OCI-LY3 (cell line): ENCODE results near the gene FDXR.
A peak's percentile ranks its signal among the peaks of the same experiment; 100 is the strongest.

Source experiments
- H2AFZ ChIP-seq: fragments of 200-600, 300-600 bp; shearing (Covaris generic); 2 replicates; pipeline ENCODE4 v1.6.0; 2014; ENCODE audit warnings: antibody characterized with exemption, low read depth, low read length
- H3K27ac ChIP-seq: fragments of 200-600, 300-600 bp; sonication (generic); 2 replicates; pipeline ENCODE4 v1.5.1; 2014; ENCODE audit warnings: mild to moderate bottlenecking, low read length, moderate library complexity, mixed read lengths
- H3K27me3 ChIP-seq: fragments of 200-600, 300-600 bp; sonication (generic); 2 replicates; pipeline ENCODE4 v1.6.1; 2014; ENCODE audit warnings: low read depth, low read length, mixed read lengths
- H3K36me3 ChIP-seq: fragments of 200-600, 300-600 bp; sonication (generic); replicated peaks from 2 replicates; pipeline ENCODE3; 2014; ENCODE audit warnings: low read depth, low read length, mixed read lengths
- H3K4me1 ChIP-seq: fragments of 300-600, 200-600 bp; sonication (generic); 2 replicates; pipeline ENCODE4 v1.6.1; 2014; ENCODE audit warnings: low read length, mixed read lengths
- H3K4me2 ChIP-seq: fragments of 200-600, 300-600 bp; sonication (generic); 2 replicates; pipeline ENCODE4 v1.6.1; 2014; ENCODE audit warnings: low read length, mixed read lengths
- H3K4me3 ChIP-seq: fragments of 300-600, 200-600 bp; sonication (generic); 2 replicates; pipeline ENCODE4 v1.5.1; 2014; ENCODE audit warnings: antibody characterized with exemption, mild to moderate bottlenecking, low read length, moderate library complexity
- H3K79me2 ChIP-seq: fragments of 300-600, 200-600 bp; shearing (Covaris generic); 2 replicates; pipeline ENCODE4 v1.6.1; 2014; ENCODE audit warnings: mild to moderate bottlenecking, low read length, mixed read lengths
- H3K9ac ChIP-seq: fragments of 300-600, 200-600 bp; shearing (Covaris generic); 2 replicates; pipeline ENCODE4 v1.6.0; 2014; ENCODE audit warnings: mild to moderate bottlenecking, low read length, moderate library complexity
- H3K9me3 ChIP-seq: fragments of 200-600, 300-600 bp; shearing (Covaris generic); 2 replicates; pipeline ENCODE4 v1.6.1; 2014; ENCODE audit warnings: low read length, mixed read lengths; ENCODE audit not compliant: insufficient read depth
- H4K20me1 ChIP-seq: fragments of 200-600, 300-600 bp; sonication (generic); 2 replicates; pipeline ENCODE4 v1.6.1; 2016; ENCODE audit warnings: low read length, mixed read lengths; ENCODE audit not compliant: insufficient read depth
- EZH2phosphoT487 ChIP-seq: fragments of 200-600 bp; shearing (Covaris generic); IDR thresholded peaks from 2 replicates; pipeline ENCODE4 v1.6.1; 2018; ENCODE audit warnings: antibody characterized with exemption, mixed run types, low read depth
- TF ChIP-seq, protein P1 (sequence below): fragments of 200-600, 300-600 bp; sonication (generic); IDR thresholded peaks from 2 replicates; pipeline ENCODE4 v1.5.1; 2014; ENCODE audit warnings: antibody characterized with exemption, low read length, low read depth

FDXR gene

DNA sequence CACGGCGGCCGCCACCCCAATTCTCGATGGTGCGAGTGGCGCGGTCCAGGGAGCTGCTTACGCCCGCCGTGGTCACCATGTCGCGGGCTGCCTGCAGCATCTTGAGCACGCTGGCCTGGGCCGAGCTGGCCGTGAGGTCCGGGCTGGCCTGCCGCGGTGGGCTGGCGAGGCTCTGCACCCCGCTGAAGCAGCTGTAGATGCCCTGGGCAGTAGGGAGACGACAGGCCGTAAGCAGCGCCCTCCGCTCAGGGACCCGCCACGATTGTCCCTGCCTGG is 29.5 kb downstream of the FDXR start:
- Histone ChIP-seq H3K4me2 (no peak overlapping the region), H4K20me1 (no peaks in the 10 kb centered on the region), H3K9ac (no peak overlapping the region), H3K27me3 (no peaks in the 10 kb centered on the region), H3K27ac (no peak overlapping the region), H3K36me3 (no peaks in the 10 kb centered on the region), H3K4me3 (no peak overlapping the region), H3K79me2 (no peaks in the 10 kb centered on the region), H2AFZ (no peak overlapping the region), H3K4me1 (peaks cover 10% of the 10 kb centered on the region), H3K9me3 (no peaks in the 10 kb centered on the region)
- TF ChIP-seq, protein P1, sequence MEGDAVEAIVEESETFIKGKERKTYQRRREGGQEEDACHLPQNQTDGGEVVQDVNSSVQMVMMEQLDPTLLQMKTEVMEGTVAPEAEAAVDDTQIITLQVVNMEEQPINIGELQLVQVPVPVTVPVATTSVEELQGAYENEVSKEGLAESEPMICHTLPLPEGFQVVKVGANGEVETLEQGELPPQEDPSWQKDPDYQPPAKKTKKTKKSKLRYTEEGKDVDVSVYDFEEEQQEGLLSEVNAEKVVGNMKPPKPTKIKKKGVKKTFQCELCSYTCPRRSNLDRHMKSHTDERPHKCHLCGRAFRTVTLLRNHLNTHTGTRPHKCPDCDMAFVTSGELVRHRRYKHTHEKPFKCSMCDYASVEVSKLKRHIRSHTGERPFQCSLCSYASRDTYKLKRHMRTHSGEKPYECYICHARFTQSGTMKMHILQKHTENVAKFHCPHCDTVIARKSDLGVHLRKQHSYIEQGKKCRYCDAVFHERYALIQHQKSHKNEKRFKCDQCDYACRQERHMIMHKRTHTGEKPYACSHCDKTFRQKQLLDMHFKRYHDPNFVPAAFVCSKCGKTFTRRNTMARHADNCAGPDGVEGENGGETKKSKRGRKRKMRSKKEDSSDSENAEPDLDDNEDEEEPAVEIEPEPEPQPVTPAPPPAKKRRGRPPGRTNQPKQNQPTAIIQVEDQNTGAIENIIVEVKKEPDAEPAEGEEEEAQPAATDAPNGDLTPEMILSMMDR = no peak
- no peak for TF ChIP-seq EZH2phosphoT487

DNA sequence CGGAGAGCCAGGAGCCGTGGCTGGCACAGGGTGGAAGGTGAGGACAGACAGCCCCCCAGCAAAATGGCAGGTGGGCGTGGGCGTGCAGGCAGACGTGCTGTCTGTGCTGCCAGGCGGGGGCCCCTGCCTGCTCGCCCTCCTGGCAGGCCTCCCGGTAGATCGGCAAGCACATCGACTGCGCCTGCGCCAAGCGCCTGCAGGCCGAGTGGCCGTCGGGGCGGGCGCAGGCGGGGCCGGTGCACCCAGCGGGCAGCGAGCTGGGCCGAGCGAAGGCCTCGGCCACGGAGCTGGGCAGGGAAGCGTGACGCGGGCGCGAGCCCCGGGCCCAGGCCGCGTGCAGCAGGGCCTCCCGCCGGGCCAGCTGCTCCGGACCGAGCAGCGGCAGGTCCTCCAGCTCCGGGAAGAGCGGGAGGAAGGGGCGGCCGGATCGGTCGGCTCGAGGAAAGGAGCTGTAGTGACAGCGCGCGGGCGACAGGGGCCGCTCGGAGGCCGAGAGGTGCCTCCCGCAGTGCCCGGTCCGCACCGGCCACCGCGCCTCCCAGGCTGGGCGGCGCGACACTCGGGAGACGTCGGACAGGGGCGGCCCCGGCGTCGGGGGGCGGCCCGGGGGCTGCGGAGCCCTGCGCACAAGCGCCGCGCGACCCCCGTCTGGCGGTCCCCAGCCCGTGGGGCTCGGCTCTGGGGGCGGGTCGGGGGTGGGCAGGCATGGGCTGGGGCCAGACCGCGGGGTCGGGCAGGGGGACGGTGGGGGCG is 30.0 kb downstream of the FDXR start:
- Histone ChIP-seq H4K20me1 (no peaks in the 10 kb centered on the region), H3K79me2 (no peaks in the 10 kb centered on the region), H3K27ac (no peak overlapping the region), H3K4me3 (no peak overlapping the region), H3K4me2 (no peak overlapping the region), H3K36me3 (no peaks in the 10 kb centered on the region), H3K9ac (no peak overlapping the region), H3K4me1 (peaks cover 10% of the 10 kb centered on the region), H2AFZ (no peak overlapping the region), H3K9me3 (no peaks in the 10 kb centered on the region), H3K27me3 (no peaks in the 10 kb centered on the region)
- TF ChIP-seq, protein P1 = no peak
- TF ChIP-seq EZH2phosphoT487 = no peak

DNA sequence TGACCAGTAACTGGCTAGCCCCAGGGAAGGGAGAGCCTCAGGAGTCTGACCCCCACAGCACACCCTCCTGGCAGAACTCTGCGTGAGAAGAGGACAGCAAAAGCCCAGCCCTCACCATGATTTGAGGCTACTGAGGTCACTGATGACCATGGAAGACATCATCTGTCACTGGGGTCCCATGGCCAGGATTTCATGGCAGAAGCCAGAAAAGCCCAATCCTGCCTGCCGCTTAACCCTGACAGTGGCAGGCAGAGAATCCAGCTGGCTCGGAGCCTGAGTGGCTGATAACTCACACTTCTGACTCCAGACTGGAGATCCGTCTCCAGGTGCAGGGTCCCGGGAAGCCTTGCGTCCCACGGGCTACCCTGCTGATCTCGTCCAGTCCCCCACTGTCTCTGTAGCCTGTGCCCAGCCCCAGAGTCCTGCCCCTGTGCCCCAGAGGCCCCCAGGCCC is 30.6 kb downstream of the FDXR start:
- Histone ChIP-seq H3K79me2 (no peaks in the 10 kb centered on the region), H3K4me1 (peaks cover 10% of the 10 kb centered on the region), H3K9me3 (no peaks in the 10 kb centered on the region), H3K36me3 (no peaks in the 10 kb centered on the region), H4K20me1 (no peaks in the 10 kb centered on the region), H3K27ac (no peak overlapping the region), H3K27me3 (no peaks in the 10 kb centered on the region), H3K4me2 (no peak overlapping the region), H3K9ac (no peak overlapping the region), H2AFZ (no peak overlapping the region), H3K4me3 (no peak overlapping the region)
- TF ChIP-seq, protein P1 = no peak
- no peak for TF ChIP-seq EZH2phosphoT487

DNA sequence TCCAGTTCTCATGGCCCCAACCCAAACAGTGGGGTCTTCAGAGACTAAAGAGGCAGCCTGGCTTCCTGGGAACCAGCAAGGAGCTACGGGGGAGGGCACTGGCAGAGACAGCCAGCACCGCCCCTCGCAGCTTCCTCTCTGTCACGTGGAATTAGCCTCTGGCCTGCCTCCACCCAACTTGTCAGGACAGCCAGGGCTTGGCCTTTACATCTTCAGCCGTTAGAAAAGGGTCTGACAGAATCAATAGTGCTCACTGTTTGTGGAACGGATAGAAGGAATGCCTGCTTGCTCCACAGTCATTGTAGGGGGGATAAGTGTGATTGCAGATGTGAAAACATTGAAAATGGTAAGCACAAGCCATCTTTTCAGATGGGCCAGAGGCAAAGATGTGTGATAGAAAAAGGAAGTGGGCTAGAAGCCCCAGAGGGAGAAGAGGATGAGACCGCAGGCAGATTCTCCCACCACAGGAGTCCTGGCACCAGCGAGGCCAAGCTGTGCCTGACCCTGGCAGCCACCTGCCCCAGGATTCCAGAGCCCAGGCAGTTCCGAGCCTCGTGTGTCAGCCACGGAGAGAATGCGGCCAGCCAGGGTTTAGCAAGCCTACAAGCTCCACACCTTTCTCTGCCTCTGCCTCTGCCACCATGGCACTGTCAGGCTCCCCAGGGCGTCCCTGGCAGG is 31.7 kb downstream of the FDXR start:
- H3K36me3 ChIP-seq = no peaks in the 10 kb centered on the region
- no peak overlapping the region for H3K27ac ChIP-seq
- TF ChIP-seq, protein P1 = no peak
- no peak for TF ChIP-seq EZH2phosphoT487
- H3K79me2 ChIP-seq = no peaks in the 10 kb centered on the region
- no peak overlapping the region for H2AFZ ChIP-seq
- H3K4me2 ChIP-seq = 0 out of 2 replicates have a peak overlapping the region, but pooled peaks have one; percentile 5
- H3K4me3 ChIP-seq = no peak overlapping the region
- no peaks in the 10 kb centered on the region for H4K20me1 ChIP-seq
- H3K4me1 ChIP-seq = peaks cover 10% of the 10 kb centered on the region
- no peaks in the 10 kb centered on the region for H3K9me3 ChIP-seq
- H3K9ac ChIP-seq = no peak overlapping the region
- H3K27me3 ChIP-seq = no peaks in the 10 kb centered on the region
